ENCODE measurements around the gene SMAP2.

Gene SMAP2

GRCh38 chr1:40389322-40389803 lies 15.8 kb downstream of the SMAP2 start:
- intact Hi-C loops (cut with DNase I; ENCODE audit: low total_unique reads), result no loop called here
- Histone ChIP-seq H3K4me3 (peak overlapping the region in 1 of 2 donors; percentile 24), H3K27me3 (no peaks in the 10 kb centered on the region), H3K4me1 (peaks cover 0 to 88% (median 36%) of the 10 kb centered on the region in 4 donors), H3K27ac (peak overlapping the region; percentile 65 to 78), H3K36me3 (peaks cover 0 to 4% (median 0%) of the 10 kb centered on the region in 3 donors), H3K9me3 (no peaks in the 10 kb centered on the region)
- no peak for TF ChIP-seq CTCF (IDR thresholded peaks at IDR 0.05)
- no peak for DNase-seq

DNA sequence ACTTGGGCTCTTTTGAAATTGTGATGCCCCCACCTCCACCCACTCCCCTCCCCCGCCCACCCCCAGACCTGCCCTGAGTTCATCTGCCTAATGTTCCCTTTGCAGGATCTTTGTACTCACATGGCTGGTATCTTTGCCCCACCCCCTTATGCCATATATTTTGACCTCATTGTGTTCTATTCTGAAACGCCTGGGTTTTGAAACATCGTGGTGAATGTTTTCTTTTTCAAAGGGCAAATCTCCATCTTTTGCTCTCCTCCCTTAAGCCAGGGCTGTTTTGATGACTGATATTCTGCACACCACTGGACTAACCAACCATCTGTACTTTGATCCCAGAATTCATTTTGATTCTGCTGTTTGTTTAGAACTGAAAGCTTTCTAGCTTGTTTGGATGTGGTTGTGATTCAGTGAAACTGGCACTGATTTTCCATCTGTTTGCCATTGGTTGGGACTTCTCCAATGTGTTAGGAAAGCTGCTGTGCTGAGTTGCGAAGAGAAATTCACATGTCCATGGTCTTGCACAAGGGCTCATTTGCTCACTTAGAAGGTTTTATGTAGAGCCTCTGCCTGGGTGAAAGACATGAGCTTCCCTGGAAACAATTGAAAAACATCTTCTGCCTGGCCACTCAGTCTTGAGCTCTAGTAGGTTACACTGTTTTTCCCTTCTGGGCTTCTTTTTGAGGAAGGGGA lies 16.5 kb downstream of the SMAP2 start:
- TF ChIP-seq CTCF (IDR thresholded peaks at IDR 0.05), result no peak
- Histone ChIP-seq H3K9me3 (no peaks in the 10 kb centered on the region), H3K27me3 (no peaks in the 10 kb centered on the region), H3K36me3 (peaks cover 0 to 4% (median 0%) of the 10 kb centered on the region in 3 donors), H3K27ac (peak overlapping the region; percentile 65 to 78), H3K4me1 (peaks cover 0 to 88% (median 33%) of the 10 kb centered on the region in 4 donors), H3K4me3 (peak overlapping the region; percentile 8 to 24)
- intact Hi-C loops (cut with DNase I; ENCODE audit: low total_unique reads), result no loop called here
- DNase-seq, result peak; percentile 74 to 76

- Histone ChIP-seq H3K9me3 (no peaks in the 10 kb centered on the region), H3K27ac (peak overlapping the region; percentile 65 to 78), H3K4me3 (no peak overlapping the region), H3K4me1 (peaks cover 0 to 88% (median 29%) of the 10 kb centered on the region in 4 donors), H3K27me3 (no peaks in the 10 kb centered on the region), H3K36me3 (peaks cover 0 to 4% (median 0%) of the 10 kb centered on the region in 3 donors)
- intact Hi-C loops (cut with DNase I; ENCODE audit: low total_unique reads), result no loop called here
- no peak for TF ChIP-seq CTCF (IDR thresholded peaks at IDR 0.05)
- DNase-seq, result no peak
These were observed 17.3 kb downstream of the SMAP2 start for GRCh38 chr1:40390857-40391256.

- intact Hi-C loops (cut with DNase I; ENCODE audit: low total_unique reads), result no loop called here
- no peaks in the 10 kb centered on the region for H3K27me3 ChIP-seq
- H3K27ac ChIP-seq, result peak overlapping the region; percentile 37 to 65
- no peak overlapping the region for H3K4me3 ChIP-seq
- H3K36me3 ChIP-seq, result peaks cover 0 to 4% (median 0%) of the 10 kb centered on the region in 3 donors
- TF ChIP-seq CTCF (IDR thresholded peaks at IDR 0.05), result no peak
- H3K4me1 ChIP-seq, result peaks cover 0 to 88% (median 26%) of the 10 kb centered on the region in 4 donors
- H3K9me3 ChIP-seq, result no peaks in the 10 kb centered on the region
- DNase-seq, result no peak
These were observed 18.2 kb downstream of the SMAP2 start for GRCh38 chr1:40391688-40392145.

DNA sequence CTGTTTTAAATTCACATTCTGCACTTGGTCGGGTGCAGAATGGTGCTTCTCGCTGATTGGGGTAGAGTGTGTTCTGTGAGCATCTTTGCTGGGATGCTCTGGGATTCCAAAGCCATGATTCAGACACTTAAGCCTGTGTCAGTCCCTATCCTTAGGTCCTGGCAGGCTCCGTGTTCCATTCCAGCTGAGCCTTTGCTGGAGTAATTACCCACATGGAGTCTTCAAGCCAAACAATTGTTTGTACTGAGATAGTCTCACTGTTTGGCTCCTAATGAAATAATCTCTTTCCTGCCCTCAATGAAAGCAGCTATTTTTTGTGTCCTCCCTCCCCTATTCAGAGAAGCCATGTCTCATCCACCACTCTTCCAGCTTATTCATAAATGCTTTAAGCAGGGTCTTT lies 18.7 kb downstream of the SMAP2 start:
- H3K36me3 ChIP-seq, result peaks cover 0 to 4% (median 0%) of the 10 kb centered on the region in 3 donors
- peak overlapping the region in 1 of 2 donors; percentile 37 for H3K27ac ChIP-seq
- DNase-seq, result no peak
- no peaks in the 10 kb centered on the region for H3K9me3 ChIP-seq
- no peak overlapping the region for H3K4me3 ChIP-seq
- intact Hi-C loops (cut with DNase I; ENCODE audit: low total_unique reads), result no loop called here
- no peak for TF ChIP-seq CTCF (IDR thresholded peaks at IDR 0.05)
- H3K4me1 ChIP-seq, result peaks cover 0 to 88% (median 28%) of the 10 kb centered on the region in 4 donors
- H3K27me3 ChIP-seq, result no peaks in the 10 kb centered on the region
